B cell (primary cell): Measurements from ENCODE around the gene LRP5. TPM values are rescaled to one million over a fixed set of nuclear protein-coding genes. Genes with fewer than 3 reads are reported as not detected.
A peak's percentile ranks its signal among the peaks of the same experiment; 100 is the strongest.

Source experiments
- ATAC-seq: fragments of 200-7000 bp; cut with Tn5 transposase; one replicate; pipeline ENCODE4 v1.10.0; 2021; ENCODE audit warnings: low read depth, mild to moderate bottlenecking, moderate number of reproducible peaks, moderate library complexity
- CTCF ChIA-PET: fragments of 350-600 bp; sonication (Branson Sonifier 250); formaldehyde crosslinking; loops from one replicate; lab custom pipeline; 2021; ENCODE audit warnings: antibody characterized with exemption, inconsistent platforms; lab: Charles Lee
- POLR2A ChIA-PET: fragments of 350-600 bp; sonication (Branson Sonifier 250); formaldehyde crosslinking; loops from one replicate; lab custom pipeline; 2021; ENCODE audit warnings: antibody characterized with exemption; lab: Charles Lee
- DNase-seq: peaks from one replicate; pipeline ENCODE4 v3.0.0; 2013
- H2AFZ ChIP-seq: 2 replicates; pipeline ENCODE4 v1.6.1; 2012; ENCODE audit warnings: mild to moderate bottlenecking, low read depth, low read length; ENCODE audit not compliant: insufficient read depth, poor library complexity, severe bottlenecking
- H3K27ac ChIP-seq, 2 donors: 1 replicate in 1 of 2; 2 replicates in 1 of 2; pipeline ENCODE4 v1.5.1; 2012 to 2013; ENCODE audit warnings: low read length in 2 of 2, mild to moderate bottlenecking in 2 of 2, moderate library complexity in 1 of 2
- H3K27me3 ChIP-seq, 4 experiments: fragments of 200-600 bp in 1 of 4; sonication (generic) in 1 of 4; replicated peaks in 1 of 4; 1 replicate in 2 of 4; 2 replicates in 2 of 4; pipeline versions ENCODE4 v1.6.1 to v1.7.0; 2013 to 2016; ENCODE audit warnings: low read length in 3 of 4, mild to moderate bottlenecking in 2 of 4, mixed read lengths in 1 of 4, moderate library complexity in 1 of 4; ENCODE audit not compliant: insufficient read depth in 4 of 4, control insufficient read depth in 3 of 4; ENCODE audit errors: control extremely low read depth in 1 of 4
- H3K36me3 ChIP-seq, 2 experiments: replicated peaks in 1 of 2; 1 replicate in 1 of 2; 2 replicates in 1 of 2; pipeline versions ENCODE4 v1.6.1 to v1.7.1; 2013; ENCODE audit warnings: low read length in 1 of 2; ENCODE audit not compliant: insufficient read depth in 2 of 2, control insufficient read depth in 1 of 2; ENCODE audit errors: control extremely low read depth in 1 of 2, extremely low read depth in 1 of 2
- H3K4me1 ChIP-seq, 2 donors: fragments of 200-600 bp in 1 of 2; sonication (generic) in 1 of 2; 1 replicate in 1 of 2; 2 replicates in 1 of 2; pipeline versions ENCODE4 v1.5.1 to v1.6.1; 2013 to 2017; ENCODE audit warnings: low read length in 2 of 2; ENCODE audit not compliant: control insufficient read depth in 2 of 2, insufficient read depth in 2 of 2
- H3K4me2 ChIP-seq: replicated peaks from 2 replicates; pipeline ENCODE3; 2012; ENCODE audit warnings: mild to moderate bottlenecking, low read depth, low read length; ENCODE audit not compliant: poor library complexity, severe bottlenecking
- H3K4me3 ChIP-seq, 5 experiments: fragments of 200-600 bp in 1 of 5; sonication (generic) in 1 of 5; 1 replicate in 3 of 5; 2 replicates in 2 of 5; pipeline versions ENCODE4 v1.5.1 to v1.7.0; 2011 to 2016; ENCODE audit warnings: low read length in 4 of 5, mild to moderate bottlenecking in 4 of 5, low read depth in 2 of 5, control low read depth in 1 of 5, moderate library complexity in 1 of 5; ENCODE audit not compliant: insufficient read depth in 1 of 5; ENCODE audit errors: control extremely low read depth in 1 of 5, extremely low read depth in 1 of 5
- H3K79me2 ChIP-seq: fragments of 200-600 bp; sonication (generic); one replicate; pipeline ENCODE4 v1.6.0; 2016; ENCODE audit warnings: low read length; ENCODE audit not compliant: control insufficient read depth, insufficient read depth
- H3K9ac ChIP-seq: fragments of 200-600 bp; sonication (generic); 2 replicates; pipeline ENCODE4 v1.6.1; 2017; ENCODE audit warnings: mild to moderate bottlenecking, low read length, moderate library complexity
- H3K9me3 ChIP-seq, 3 donors: one replicate each; pipeline versions ENCODE4 v1.6.1 to v1.7.1; 2013; ENCODE audit warnings: low read length in 2 of 3; ENCODE audit not compliant: control insufficient read depth in 2 of 3, insufficient read depth in 1 of 3; ENCODE audit errors: control extremely low read depth in 1 of 3
- H4K20me1 ChIP-seq: 2 replicates; pipeline ENCODE4 v1.6.0; 2012; ENCODE audit warnings: mild to moderate bottlenecking, low read length; ENCODE audit not compliant: insufficient read depth, control insufficient read depth, poor library complexity, severe bottlenecking
- H3K27ac Mint-ChIP-seq: one replicate; pipeline ENCODE4 v1.8.0; 2021; ENCODE audit warnings: mixed read lengths
- H3K27me3 Mint-ChIP-seq: one replicate; pipeline ENCODE4 v1.8.0; 2021; ENCODE audit warnings: mixed read lengths
- H3K4me1 Mint-ChIP-seq: one replicate; pipeline ENCODE4 v1.8.0; 2021; ENCODE audit warnings: mixed read lengths
- H3K4me3 Mint-ChIP-seq: one replicate; pipeline ENCODE4 v1.8.0; 2021; ENCODE audit warnings: mixed read lengths
- H3K9me3 Mint-ChIP-seq: one replicate; pipeline ENCODE4 v1.8.0; 2022; ENCODE audit warnings: mixed read lengths; ENCODE audit not compliant: insufficient read depth
- EZH2 ChIP-seq: IDR thresholded peaks from 2 replicates; pipeline ENCODE4 v1.6.1; 2012; ENCODE audit warnings: borderline replicate concordance, low read depth, mild to moderate bottlenecking, moderate library complexity, low read length; ENCODE audit not compliant: insufficient read depth, poor library complexity, severe bottlenecking
- WGBS: methylation state at CpG from one replicate; pipeline ENCODE4 v1.1.5; 2013; ENCODE audit warnings: missing lambda C conversion rate; ENCODE audit not compliant: insufficient coverage; 5-methylcytosine and 5-hydroxymethylcytosine counted together
- intact Hi-C: fragments of 100-400 bp; cut with micrococcal nuclease; formaldehyde crosslinking; loops from one replicate; pipeline ENCODE4 v1.10.0; 2022
- polyA plus RNA-seq: library from polyadenylated mRNA; depleted of rRNA; stranded (reverse); fragments of >200 nt; gene quantifications from 2 replicates; pipeline ENCODE4 v1.2.3, GENCODE V29; 2012
- total RNA-seq, 2 donors: library from RNA; stranded (reverse); fragments of 120-200 nt in 1 of 2; gene quantifications; 1 replicate in 1 of 2; 2 replicates in 1 of 2; pipeline versions ENCODE4 v1.2.3 to v1.2.4, GENCODE V29; 2013 to 2022
- TF ChIP-seq, protein P1 (sequence below): fragments of 200-600 bp; IDR thresholded peaks from one replicate; pipeline ENCODE4 v1.8.0; 2022; ENCODE audit warnings: antibody characterized with exemption, mild to moderate bottlenecking

The LRP5 gene
- total and polyA plus RNA-seq, 2 donors (not counting 1 experiment from before 2014, with no cell fraction given), result 2.4 to 13.9 TPM

DNA sequence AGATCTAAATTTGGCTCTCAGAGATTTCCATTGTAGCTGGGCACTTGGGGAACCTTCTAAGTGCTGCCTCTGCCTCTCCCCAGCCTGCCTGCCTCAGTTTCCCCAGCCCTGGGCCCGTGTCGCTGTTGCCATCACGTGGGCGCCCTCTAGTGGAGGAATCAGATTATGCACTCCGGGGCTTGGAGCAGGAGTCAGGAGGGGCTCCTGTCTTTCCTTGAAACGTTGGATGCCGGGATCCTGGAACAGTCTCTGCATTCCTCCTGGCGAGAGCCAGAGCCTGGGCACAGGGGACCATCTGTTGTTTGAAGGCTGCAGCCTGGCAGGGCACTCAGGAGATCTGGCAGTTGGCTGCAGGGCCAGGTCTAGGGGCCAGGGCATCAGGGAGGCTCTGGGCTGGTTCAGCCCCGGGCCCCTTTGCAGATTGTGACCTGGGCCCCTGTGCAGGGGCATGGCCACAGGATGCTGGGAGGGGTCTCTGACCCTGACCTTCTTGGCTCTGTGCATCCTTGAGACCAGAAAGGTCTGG lies 71.6 kb downstream of the LRP5 start:
- H3K79me2 ChIP-seq, result no peaks in the 10 kb centered on the region
- ATAC-seq (peak; percentile 39), DNase-seq (peak; percentile 73)
- peaks cover 0 to 10% (median 0%) of the 10 kb centered on the region in 3 donors for H3K9me3 ChIP-seq
- H3K4me3 ChIP-seq, result no peak overlapping the region
- no peaks in the 10 kb centered on the region for H4K20me1 ChIP-seq
- ChIA-PET POLR2A (no interaction called here), CTCF (interaction anchor here (1.0 to 7.4 kb wide), 12 partner anchors 9 to 175 kb away, joined by 3 to 77 read pairs (median 6); partner anchors contain the start of genes C11orf24 and LRP5)
- Mint-ChIP-seq H3K4me3 (no peak overlapping the region), H3K27ac (peak overlapping the region; percentile 59), H3K4me1 (peaks cover 42% of the 10 kb centered on the region), H3K9me3 (no peaks in the 10 kb centered on the region), H3K27me3 (no peaks in the 10 kb centered on the region)
- no peak overlapping the region for H3K9ac ChIP-seq
- intact Hi-C loops, result loop anchor here (1.0 to 5.0 kb wide), 5 partner anchors 72 to 175 kb away; partner anchors contain the start of genes LRP5 and PPP6R3
- no peak overlapping the region for H3K4me2 ChIP-seq
- no peak overlapping the region for H2AFZ ChIP-seq
- 23% methylated on average over 9 of the region's 9 CpGs for WGBS
- H3K27ac ChIP-seq, result no peak overlapping the region
- TF ChIP-seq, protein P1, sequence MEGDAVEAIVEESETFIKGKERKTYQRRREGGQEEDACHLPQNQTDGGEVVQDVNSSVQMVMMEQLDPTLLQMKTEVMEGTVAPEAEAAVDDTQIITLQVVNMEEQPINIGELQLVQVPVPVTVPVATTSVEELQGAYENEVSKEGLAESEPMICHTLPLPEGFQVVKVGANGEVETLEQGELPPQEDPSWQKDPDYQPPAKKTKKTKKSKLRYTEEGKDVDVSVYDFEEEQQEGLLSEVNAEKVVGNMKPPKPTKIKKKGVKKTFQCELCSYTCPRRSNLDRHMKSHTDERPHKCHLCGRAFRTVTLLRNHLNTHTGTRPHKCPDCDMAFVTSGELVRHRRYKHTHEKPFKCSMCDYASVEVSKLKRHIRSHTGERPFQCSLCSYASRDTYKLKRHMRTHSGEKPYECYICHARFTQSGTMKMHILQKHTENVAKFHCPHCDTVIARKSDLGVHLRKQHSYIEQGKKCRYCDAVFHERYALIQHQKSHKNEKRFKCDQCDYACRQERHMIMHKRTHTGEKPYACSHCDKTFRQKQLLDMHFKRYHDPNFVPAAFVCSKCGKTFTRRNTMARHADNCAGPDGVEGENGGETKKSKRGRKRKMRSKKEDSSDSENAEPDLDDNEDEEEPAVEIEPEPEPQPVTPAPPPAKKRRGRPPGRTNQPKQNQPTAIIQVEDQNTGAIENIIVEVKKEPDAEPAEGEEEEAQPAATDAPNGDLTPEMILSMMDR, result peak; percentile 96
- no peak for TF ChIP-seq EZH2
- no peaks in the 10 kb centered on the region for H3K36me3 ChIP-seq
- no peaks in the 10 kb centered on the region for H3K27me3 ChIP-seq
- H3K4me1 ChIP-seq, result peaks cover 32 to 41% of the 10 kb centered on the region in 2 donors

DNA sequence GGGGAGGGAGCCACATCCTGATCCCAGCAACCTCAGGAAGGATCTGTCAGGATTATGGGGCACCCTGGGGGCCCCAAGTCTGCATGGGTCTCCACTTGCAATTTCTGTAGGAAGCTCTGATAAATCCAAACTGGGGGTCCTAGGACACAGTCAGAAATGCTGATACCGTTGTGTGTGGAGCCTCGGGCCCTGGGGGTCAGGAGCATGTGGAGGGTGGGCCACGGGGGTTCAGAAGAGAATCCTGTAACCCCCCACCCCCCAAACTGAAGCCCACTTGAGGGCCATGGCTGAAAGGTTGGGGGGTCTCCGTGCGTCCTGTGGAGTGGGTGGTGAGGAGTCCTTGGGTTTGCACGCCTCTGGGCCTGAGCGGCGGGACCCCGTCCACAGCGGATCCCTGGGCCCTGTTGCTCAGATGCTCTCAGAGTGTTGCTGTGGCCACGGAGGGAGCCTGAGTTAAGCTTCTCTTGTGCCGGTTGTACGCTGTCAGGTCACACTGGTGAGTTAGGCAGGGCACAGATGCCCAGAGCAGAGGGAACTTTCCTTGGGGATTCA lies 72.2 kb downstream of the LRP5 start:
- Histone ChIP-seq H3K9me3 (peaks cover 0 to 10% (median 0%) of the 10 kb centered on the region in 3 donors), H3K4me1 (peaks cover 26 to 36% of the 10 kb centered on the region in 2 donors), H3K4me2 (no peak overlapping the region), H3K27ac (no peak overlapping the region), H4K20me1 (no peaks in the 10 kb centered on the region), H3K27me3 (no peaks in the 10 kb centered on the region), H3K9ac (no peak overlapping the region), H3K79me2 (no peaks in the 10 kb centered on the region), H3K36me3 (no peaks in the 10 kb centered on the region), H2AFZ (no peak overlapping the region), H3K4me3 (no peak overlapping the region)
- TF ChIP-seq EZH2, result no peak
- TF ChIP-seq, protein P1, result no peak
- Mint-ChIP-seq H3K27me3 (no peaks in the 10 kb centered on the region), H3K4me3 (no peak overlapping the region), H3K4me1 (peaks cover 36% of the 10 kb centered on the region), H3K9me3 (no peaks in the 10 kb centered on the region), H3K27ac (no peak overlapping the region)
- ChIA-PET CTCF (interaction anchor here (1.4 to 7.4 kb wide), 6 partner anchors 10 to 127 kb away, joined by 3 to 77 read pairs (median 13); partner anchors contain the start of gene C11orf24), POLR2A (no interaction called here)
- intact Hi-C loops, result loop anchor here (1.0 to 5.0 kb wide), 5 partner anchors 72 to 175 kb away; partner anchors contain the start of genes LRP5 and PPP6R3
- no peak for ATAC-seq
- 99% methylated on average over 10 of the region's 13 CpGs for WGBS
- DNase-seq, result no peak
